HCT116 (cell line): ENCODE results near the gene PAX8.

Experiments
- CEBPB ChIP-seq: IDR thresholded peaks from 2 replicates; pipeline ENCODE4 v1.6.1; 2012; ENCODE audit warnings: low read depth
- CTCF ChIP-seq, 3 experiments: fragments of 200-600 bp in 1 of 3; sonication (generic) in 1 of 3; IDR thresholded peaks in 2 of 3; conservative IDR thresholded peaks in 1 of 3; 2 replicates each; pipeline ENCODE4 v1.5.1; 2012 to 2017; ENCODE audit warnings: low read depth in 2 of 3, low read length in 2 of 3, antibody characterized with exemption in 1 of 3, borderline replicate concordance in 1 of 3, control low read depth in 1 of 3, mild to moderate bottlenecking in 1 of 3, mixed read lengths in 1 of 3, mixed run types in 1 of 3, moderate library complexity in 1 of 3; ENCODE audit not compliant: insufficient read depth in 1 of 3
- EZH2 ChIP-seq: fragments of 200-600 bp; sonication (generic); IDR thresholded peaks from 2 replicates; pipeline ENCODE4 v1.6.1; 2017; ENCODE audit warnings: antibody characterized with exemption, mixed run types
- FOSL1 ChIP-seq: IDR thresholded peaks from 2 replicates; pipeline ENCODE4 v1.6.1; 2012; ENCODE audit warnings: low read depth
- MAX ChIP-seq: IDR thresholded peaks from 2 replicates; pipeline ENCODE4 v1.6.1; 2012
- POLR2A ChIP-seq: IDR thresholded peaks from 2 replicates; pipeline ENCODE4 v1.7.0; 2011; ENCODE audit warnings: borderline replicate concordance; ENCODE audit not compliant: insufficient read depth, insufficient read length; ENCODE audit errors: extremely low read depth
- POLR2AphosphoS5 ChIP-seq: IDR thresholded peaks from 2 replicates; pipeline ENCODE4 v1.6.1; 2011; ENCODE audit warnings: mild to moderate bottlenecking, low read depth, low read length, moderate library complexity
- REST ChIP-seq: IDR thresholded peaks from 2 replicates; pipeline ENCODE4 v1.6.1; 2012; ENCODE audit warnings: low read depth
- SRF ChIP-seq: IDR thresholded peaks from 2 replicates; pipeline ENCODE4 v1.6.1; 2012; ENCODE audit warnings: low read depth

GRCh38 chr2:113197347-113198047 is 81.2 kb downstream of the PAX8 start:
- TF ChIP-seq REST (no peak), CTCF (IDR thresholded peaks at IDR 0.05 in 2 of 3, conservative IDR thresholded peaks at IDR 0.05 in 1 of 3; ENCODE audit: borderline replicate concordance in 1 of 3, insufficient read depth in 1 of 3, low read depth in 2 of 3, low read length in 2 of 3) (no peak), CEBPB (no peak), FOSL1 (no peak), EZH2 (no peak), POLR2AphosphoS5 (no peak), SRF (no peak), POLR2A (no peak), MAX (no peak)
